Ishikawa (cell line): ENCODE results near the gene OSCP1.

Experiments used
- CEBPB ChIP-seq: IDR thresholded peaks from 2 replicates; pipeline ENCODE4 v1.6.1; 2012
- CREB1 ChIP-seq: IDR thresholded peaks from 2 replicates; pipeline ENCODE4 v1.6.1; 2012; ENCODE audit warnings: low read depth
- EGR1 ChIP-seq: IDR thresholded peaks from 2 replicates; pipeline ENCODE4 v1.6.1; 2012
- EP300 ChIP-seq: IDR thresholded peaks from 2 replicates; pipeline ENCODE4 v1.6.1; 2012; ENCODE audit warnings: borderline replicate concordance
- FOXM1 ChIP-seq: IDR thresholded peaks from 2 replicates; pipeline ENCODE4 v1.6.1; 2012; ENCODE audit warnings: low read depth, borderline replicate concordance
- MAX ChIP-seq: IDR thresholded peaks from 2 replicates; pipeline ENCODE4 v1.6.1; 2012
- NFIC ChIP-seq: IDR thresholded peaks from 2 replicates; pipeline ENCODE4 v1.6.1; 2012
- RAD21 ChIP-seq: IDR thresholded peaks from 2 replicates; pipeline ENCODE4 v1.6.1; 2012; ENCODE audit warnings: low read depth
- REST ChIP-seq: IDR thresholded peaks from 2 replicates; pipeline ENCODE4 v1.6.1; 2012; ENCODE audit warnings: low read depth, mild to moderate bottlenecking
- TAF1 ChIP-seq: IDR thresholded peaks from 2 replicates; pipeline ENCODE4 v1.6.1; 2012; ENCODE audit warnings: low read depth, mild to moderate bottlenecking
- TCF12 ChIP-seq: IDR thresholded peaks from 2 replicates; pipeline ENCODE4 v1.6.1; 2012; ENCODE audit warnings: low read depth
- TEAD4 ChIP-seq: IDR thresholded peaks from 2 replicates; pipeline ENCODE4 v1.6.1; 2012
- USF1 ChIP-seq: IDR thresholded peaks from 2 replicates; pipeline ENCODE4 v1.6.1; 2012
- YY1 ChIP-seq: IDR thresholded peaks from 2 replicates; pipeline ENCODE4 v1.6.1; 2012; ENCODE audit warnings: low read depth
- ZBTB7A ChIP-seq: IDR thresholded peaks from 2 replicates; pipeline ENCODE4 v1.6.1; 2012; ENCODE audit warnings: low read depth

Gene OSCP1

GRCh38 chr1:36482724-36483388, 32.6 kb upstream of the OSCP1 start, which contains the start of gene CSF3R:
Gene CSF3R, minus strand, starts transcription at chr1:36482913. Its CDS starts 3,417 bp downstream, at chr1:36479496.
- no peak for TF ChIP-seq RAD21
- no peak for TF ChIP-seq EGR1
- TF ChIP-seq REST, result no peak
- no peak for TF ChIP-seq TCF12
- no peak for TF ChIP-seq TAF1
- TF ChIP-seq YY1, result no peak
- TF ChIP-seq EP300, result no peak
- TF ChIP-seq TEAD4, result no peak
- no peak for TF ChIP-seq CEBPB
- TF ChIP-seq NFIC, result no peak
- no peak for TF ChIP-seq FOXM1
- TF ChIP-seq CREB1, result no peak
- no peak for TF ChIP-seq MAX
- TF ChIP-seq ZBTB7A, result no peak
- no peak for TF ChIP-seq USF1

GRCh38 chr1:36481771-36482723, 31.8 kb upstream of the OSCP1 start:
- TF ChIP-seq CEBPB, result no peak
- no peak for TF ChIP-seq MAX
- TF ChIP-seq TAF1, result no peak
- TF ChIP-seq RAD21, result no peak
- no peak for TF ChIP-seq NFIC
- no peak for TF ChIP-seq CREB1
- TF ChIP-seq TCF12, result no peak
- no peak for TF ChIP-seq FOXM1
- TF ChIP-seq YY1, result no peak
- no peak for TF ChIP-seq ZBTB7A
- no peak for TF ChIP-seq USF1
- TF ChIP-seq EGR1, result no peak
- no peak for TF ChIP-seq TEAD4
- no peak for TF ChIP-seq REST
- TF ChIP-seq EP300, result no peak

GRCh38 chr1:36481091-36481490, 30.8 kb upstream of the OSCP1 start:
- TF ChIP-seq FOXM1 (no peak), YY1 (no peak), EP300 (no peak)

- TF ChIP-seq TCF12, result no peak
- no peak for TF ChIP-seq CREB1
- no peak for TF ChIP-seq FOXM1
- no peak for TF ChIP-seq RAD21
- no peak for TF ChIP-seq CEBPB
- TF ChIP-seq ZBTB7A, result no peak
- TF ChIP-seq EP300, result no peak
- no peak for TF ChIP-seq TEAD4
- no peak for TF ChIP-seq EGR1
- no peak for TF ChIP-seq NFIC
- no peak for TF ChIP-seq YY1
- no peak for TF ChIP-seq TAF1
- TF ChIP-seq REST, result no peak
- TF ChIP-seq USF1, result no peak
- TF ChIP-seq MAX, result no peak
Measured at GRCh38 chr1:36480161-36480560, 29.9 kb upstream of the OSCP1 start.
